Breast epithelium (tissue), 3 donors: ENCODE data around the gene ITPRIPL2.

Experiments
- CTCF ChIP-seq, 3 donors: fragments of 450-650 bp; IDR thresholded peaks; one replicate each; pipeline ENCODE4 v1.5.1; 2016 to 2017; ENCODE audit warnings: antibody characterized with exemption in 3 of 3, mild to moderate bottlenecking in 3 of 3, moderate library complexity in 3 of 3
- POLR2A ChIP-seq: fragments of 450-650 bp; IDR thresholded peaks from one replicate; pipeline ENCODE4 v1.6.1; 2016; ENCODE audit warnings: antibody characterized with exemption, mild to moderate bottlenecking, moderate library complexity
- POLR2AphosphoS5 ChIP-seq, 3 donors: sonication (generic); formaldehyde crosslinking; IDR thresholded peaks; one replicate each; pipeline ENCODE4 v1.6.1; 2017; ENCODE audit warnings: antibody characterized with exemption in 3 of 3

- TF ChIP-seq CTCF (IDR thresholded peaks at IDR 0.05) (no peak), POLR2AphosphoS5 (IDR thresholded peaks at IDR 0.05) (no peak), POLR2A (no peak)
These were observed 22.9 kb downstream of the ITPRIPL2 start for GRCh38 chr16:19136549-19137196.
